Right lobe of liver (tissue), 4 donors: ENCODE measurements around the gene TFF1.

Experiments used
- CTCF ChIP-seq, 4 donors: fragments of 200-600 bp in 3 of 4; fragments of 450-650 bp in 1 of 4; IDR thresholded peaks; one replicate each; pipeline versions ENCODE4 v1.5.1 to v1.8.0; 2016 to 2022; ENCODE audit warnings: antibody characterized with exemption in 4 of 4, mild to moderate bottlenecking in 2 of 4
- POLR2A ChIP-seq: fragments of 450-650 bp; IDR thresholded peaks from one replicate; pipeline ENCODE4 v1.6.1; 2017; ENCODE audit warnings: antibody characterized with exemption, mild to moderate bottlenecking
- donor health status: DM: no; HTN: no; CAD: no.
- donor health status: DM: no; HTN: no; CAD: no.
- donor health status: DM: no; HTN: yes; CAD: no.

DNA sequence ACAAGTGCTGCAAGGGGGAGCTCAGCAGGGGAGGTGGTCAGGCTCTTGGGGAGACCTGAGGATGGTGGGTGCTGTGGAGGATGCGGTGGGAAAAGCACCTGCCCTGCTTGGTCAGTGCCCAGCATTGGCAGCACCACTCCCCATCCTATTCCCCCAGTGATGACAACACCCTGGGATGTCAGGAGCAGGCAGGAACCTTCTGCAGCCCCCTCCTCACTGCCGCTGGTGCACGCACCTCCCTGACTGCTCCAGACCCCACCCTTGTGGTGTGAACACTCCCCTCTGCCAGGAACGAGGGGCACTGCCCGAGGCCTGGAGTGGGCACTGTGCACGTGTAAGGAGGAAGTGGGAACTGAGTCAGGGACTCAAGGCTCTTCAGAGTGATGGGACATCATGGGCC lies 17.0 kb upstream of the TFF1 start:
- TF ChIP-seq POLR2A (no peak), CTCF (IDR thresholded peaks at IDR 0.05) (no peak)
